GM21390 (cell line): ENCODE data around the gene PCBP3.
"Not testable (repeated sequence)": the region's sequence is repeated elsewhere in the genome, so short reads cannot be mapped to it uniquely, and the experiment has no call there.

Experiments used
- ATAC-seq: cut with Tn5 transposase; IDR thresholded peaks from one replicate; pipeline ENCODE4 v1.9.1; 2021; ENCODE audit not compliant: unreplicated experiment

PCBP3 gene

DNA sequence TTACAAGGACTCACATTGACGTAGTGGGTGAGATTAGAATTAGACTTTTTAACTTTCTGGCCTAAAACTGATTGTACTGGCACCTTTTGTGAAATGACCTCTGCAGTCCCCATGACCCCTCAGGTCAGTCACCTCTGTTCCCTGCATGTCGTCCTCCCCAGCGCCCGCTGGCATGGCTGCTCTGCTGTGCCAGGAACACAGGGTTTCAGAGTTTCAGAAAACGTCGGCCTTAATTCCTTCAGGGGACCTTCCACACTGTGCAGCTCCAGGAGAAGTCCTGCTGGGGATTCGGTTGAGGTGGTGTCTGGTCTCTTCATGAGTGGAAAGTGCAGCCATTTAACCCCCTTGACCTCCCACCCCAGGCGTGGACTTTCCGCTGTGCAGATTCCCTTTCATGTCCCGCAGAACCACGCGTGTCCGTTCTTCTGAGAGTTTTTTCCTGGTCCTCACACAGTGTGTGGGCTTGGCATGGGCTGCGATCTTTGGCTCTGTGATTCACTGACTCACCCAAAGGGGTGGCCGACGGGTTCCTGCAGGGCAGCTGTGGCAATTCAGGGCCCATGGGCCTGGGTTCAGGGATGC is 179.7 kb downstream of the PCBP3 start:
- no peak for ATAC-seq

- no peak for ATAC-seq
These were observed 181.2 kb downstream of the PCBP3 start for GRCh38 chr21:45824546-45825215.

- ATAC-seq = no peak
These were observed 181.7 kb downstream of the PCBP3 start for GRCh38 chr21:45825219-45825618.

- no peak for ATAC-seq
These were observed 183.3 kb downstream of the PCBP3 start for GRCh38 chr21:45826676-45827301.

GRCh38 chr21:45827302-45827692 is 183.8 kb downstream of the PCBP3 start:
- ATAC-seq = no peak

DNA sequence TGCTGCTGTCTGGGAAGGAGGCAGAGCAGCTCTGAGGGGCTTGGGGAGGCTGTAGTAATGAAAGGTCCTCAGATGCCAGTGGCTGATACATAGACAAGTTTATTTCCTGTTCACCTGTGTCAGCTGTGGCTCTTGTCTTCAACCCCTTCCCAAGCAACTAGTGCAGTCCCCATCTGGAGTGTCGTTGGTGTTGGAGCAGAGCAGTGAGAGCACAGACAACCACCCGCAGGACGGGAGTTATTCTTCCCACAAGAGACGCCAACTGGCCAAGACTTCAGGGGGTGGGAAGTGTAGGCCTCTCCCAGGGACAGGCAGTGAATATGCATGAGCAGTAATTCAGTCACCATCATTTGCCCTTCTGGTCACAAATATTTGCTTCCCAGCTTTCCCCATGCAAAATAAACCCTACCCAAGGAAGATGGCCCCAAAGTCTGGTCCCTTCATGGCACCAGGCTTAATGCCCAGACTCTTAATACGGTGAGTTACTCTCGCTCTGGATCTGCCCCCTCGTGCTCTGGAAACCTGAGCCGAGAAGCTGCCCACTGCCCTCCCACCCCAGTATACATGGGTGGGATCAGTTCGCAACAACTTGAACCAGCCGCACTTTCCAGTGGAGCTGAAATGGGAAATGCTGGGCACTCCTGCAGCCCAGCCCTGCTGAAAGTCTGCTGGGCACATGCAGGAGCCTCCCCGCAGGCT is 184.5 kb downstream of the PCBP3 start:
- no peak for ATAC-seq

- ATAC-seq = no peak
These were observed 185.3 kb downstream of the PCBP3 start for GRCh38 chr21:45828580-45829570.

GRCh38 chr21:45829668-45830067 is 186.1 kb downstream of the PCBP3 start:
- ATAC-seq = no peak

DNA sequence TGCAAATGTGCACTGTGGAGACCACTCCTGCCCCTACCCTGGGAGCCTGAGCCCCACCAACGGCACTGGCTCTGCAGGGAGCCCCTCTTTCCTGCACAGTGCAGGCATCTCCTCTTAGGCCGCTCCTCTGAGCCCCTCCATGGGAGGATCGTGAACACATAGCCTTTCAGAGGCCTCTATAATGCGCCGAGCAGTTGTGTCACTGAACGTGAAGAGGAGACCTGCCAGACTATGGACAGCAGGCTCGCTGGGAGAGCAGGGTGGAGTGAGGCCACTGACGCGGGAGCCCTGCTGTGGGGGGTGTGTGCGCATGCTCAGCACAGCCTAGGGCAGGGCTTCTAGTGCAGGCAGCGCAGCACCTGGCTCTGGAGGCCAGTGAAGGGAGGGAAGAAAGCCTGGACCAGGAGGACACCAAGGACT is 186.7 kb downstream of the PCBP3 start:
- no peak for ATAC-seq

DNA sequence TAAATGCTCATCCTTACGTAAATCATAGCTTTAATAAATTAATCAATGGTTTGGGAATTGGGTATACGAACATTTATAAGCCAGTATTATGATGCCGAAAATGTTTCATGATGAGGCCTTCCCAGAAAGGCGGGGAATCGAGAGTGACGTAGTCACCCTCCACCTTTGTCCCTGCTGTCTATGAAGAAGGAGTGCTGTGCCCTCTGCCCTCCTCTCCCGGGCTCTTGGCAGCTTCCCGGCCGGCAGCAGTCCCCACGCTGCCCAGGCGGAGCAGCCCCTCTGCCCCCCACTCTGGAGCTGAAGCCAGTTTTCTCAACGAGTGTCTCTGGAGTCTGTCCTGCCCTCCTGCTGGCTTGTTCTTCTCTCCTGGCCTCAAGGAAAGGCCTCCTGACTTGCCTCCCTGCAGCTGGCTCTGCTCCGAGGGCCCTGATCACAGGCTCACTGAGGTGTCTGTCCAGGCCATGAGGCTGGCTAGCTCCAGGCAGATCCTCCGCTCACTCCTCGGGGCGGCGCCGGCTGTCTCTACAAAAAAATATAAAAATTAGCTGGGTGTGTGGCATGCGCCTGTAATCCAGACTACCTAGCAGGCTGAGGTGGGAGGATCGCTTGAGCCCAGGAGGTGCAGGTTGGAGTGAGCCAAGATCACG is 187.3 kb downstream of the PCBP3 start:
- no peak for ATAC-seq

DNA sequence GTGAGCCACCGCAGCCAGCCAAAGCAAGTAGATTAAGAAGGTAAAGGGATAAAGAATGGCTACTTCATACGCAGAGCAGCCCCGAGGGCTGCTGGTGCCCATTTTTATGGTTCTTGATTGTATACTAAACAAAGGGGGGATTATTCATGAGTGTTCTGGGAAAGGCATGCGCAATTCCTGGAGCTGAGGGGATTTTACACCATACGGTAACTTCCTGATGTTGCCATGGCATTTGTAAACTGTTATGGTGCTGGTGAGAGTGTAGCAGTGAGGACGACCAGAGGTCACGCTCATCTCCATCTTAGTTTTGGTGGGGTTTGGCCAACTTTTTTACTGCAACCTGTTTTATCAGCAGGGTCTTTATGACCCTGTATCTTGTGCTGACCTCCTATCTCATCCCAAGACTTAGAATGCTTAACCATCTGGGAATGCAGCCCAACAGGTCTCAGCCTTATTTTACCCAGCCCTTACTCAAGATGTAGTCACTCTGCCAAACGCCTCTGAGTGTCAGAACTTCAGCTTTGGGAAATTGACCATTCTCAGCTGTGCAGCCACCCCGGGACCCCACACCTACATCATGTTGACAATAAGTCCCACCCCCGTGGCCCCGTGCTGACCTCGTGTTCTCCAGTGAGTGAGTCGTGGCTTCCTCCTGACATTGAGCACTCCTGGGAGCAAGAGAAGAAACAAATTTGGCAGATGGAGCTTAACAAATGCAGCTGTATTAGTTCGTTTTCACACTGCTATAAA is 188.6 kb downstream of the PCBP3 start:
- no peak for ATAC-seq

GRCh38 chr21:45832741-45833235 is 189.3 kb downstream of the PCBP3 start:
- ATAC-seq = not testable (repeated sequence)

DNA sequence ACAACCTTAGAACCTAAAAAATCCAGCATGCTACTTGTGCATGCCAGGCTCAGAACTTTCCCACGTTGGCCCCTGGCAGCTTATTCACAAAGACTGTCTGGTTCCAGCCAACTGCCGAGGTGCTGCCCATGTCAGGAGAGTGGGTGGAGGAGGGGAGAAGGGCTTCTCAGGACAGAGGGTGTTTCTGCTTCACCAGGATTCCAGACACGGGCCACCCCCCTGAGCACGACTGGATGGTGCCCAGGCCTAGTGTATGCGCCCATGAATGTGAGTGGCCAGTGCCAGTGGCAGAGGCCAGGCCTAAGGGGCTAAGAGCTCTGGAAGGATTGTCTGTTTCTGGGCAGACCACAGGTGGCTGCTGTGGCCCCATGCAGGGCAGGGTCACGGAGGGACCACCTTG is 189.9 kb downstream of the PCBP3 start:
- ATAC-seq = no peak

GRCh38 chr21:45834026-45834715 is 190.6 kb downstream of the PCBP3 start:
- no peak for ATAC-seq

DNA sequence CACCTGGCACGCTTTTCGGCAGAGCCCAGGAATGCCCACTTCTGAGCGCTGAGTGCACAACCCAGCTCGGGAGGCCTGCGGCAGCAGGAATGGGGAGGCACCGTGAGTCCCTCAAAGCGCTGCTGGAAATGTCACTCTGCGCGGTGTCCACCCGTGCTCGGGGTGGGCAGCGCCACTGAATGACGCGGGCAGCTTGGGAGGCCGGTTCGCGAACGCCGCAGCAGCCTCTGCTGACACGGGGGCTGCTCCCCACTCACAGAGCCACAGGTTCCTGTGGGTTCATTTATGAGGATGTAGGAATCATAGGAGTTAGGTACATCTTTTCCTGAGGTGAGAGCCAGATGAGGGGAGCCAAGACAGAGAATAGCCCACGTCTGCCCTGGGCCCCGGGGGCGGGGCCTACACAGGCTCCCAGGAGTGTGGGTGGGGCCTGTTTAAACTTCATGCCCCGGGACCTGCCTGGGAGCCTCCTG is 191.3 kb downstream of the PCBP3 start:
- no peak for ATAC-seq

- ATAC-seq = no peak
These were observed 192.1 kb downstream of the PCBP3 start for GRCh38 chr21:45835301-45836267.

DNA sequence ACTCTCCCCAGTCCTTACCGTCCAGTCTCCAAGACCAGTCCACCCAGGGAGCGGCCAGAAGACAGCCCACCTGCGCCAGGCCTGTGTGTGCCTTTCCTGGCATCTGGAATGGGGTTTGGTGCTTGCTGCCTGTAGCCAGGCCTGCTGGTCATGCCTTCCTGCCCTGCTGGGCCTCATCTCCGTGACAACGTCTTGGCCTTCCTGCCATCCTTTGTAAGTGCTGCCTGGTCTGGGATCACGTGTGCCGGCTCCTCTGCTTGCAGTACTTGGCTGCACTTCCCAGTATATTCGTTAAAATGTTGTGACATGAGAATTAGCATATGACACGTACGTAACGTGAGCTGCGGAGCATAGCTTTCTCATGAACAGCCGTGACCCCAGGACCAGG is 192.7 kb downstream of the PCBP3 start:
- no peak for ATAC-seq
